Measurements from ENCODE around the gene AGPAT4. TPM values are rescaled to one million over a fixed set of nuclear protein-coding genes. Genes with fewer than 3 reads are reported as not detected.
"Not testable (repeated sequence)": the region's sequence is repeated elsewhere in the genome, so short reads cannot be mapped to it uniquely, and the experiment has no call there.

Gene AGPAT4
- total RNA-seq, 1 experiment from 2014 or later = 10.1 TPM

DNA sequence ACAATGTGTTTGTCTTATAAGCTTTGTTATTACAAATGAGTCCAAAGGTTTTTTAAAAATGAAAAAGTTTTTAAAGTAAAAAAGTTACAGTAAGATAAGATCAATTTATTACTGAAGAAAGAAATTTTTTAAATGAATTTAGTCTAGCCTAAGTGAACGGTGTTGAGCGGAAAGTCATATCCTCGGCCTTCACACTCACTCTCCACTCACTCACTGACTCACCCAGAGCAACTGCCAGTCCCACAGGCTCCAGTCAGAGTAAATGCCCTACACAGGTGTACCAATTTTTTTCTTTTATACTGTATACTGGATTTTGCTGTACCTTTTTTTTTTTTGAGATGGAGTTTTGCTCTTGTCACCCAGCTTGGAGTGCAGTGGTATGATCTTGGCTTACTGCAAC lies 42.7 kb upstream of the AGPAT4 start:
- TF ChIP-seq EZH2 (IDR thresholded peaks at IDR 0.05; ENCODE audit: borderline replicate concordance, low read depth, low read length, poor library complexity, severe bottlenecking) = no peak
- TF ChIP-seq, protein P1, sequence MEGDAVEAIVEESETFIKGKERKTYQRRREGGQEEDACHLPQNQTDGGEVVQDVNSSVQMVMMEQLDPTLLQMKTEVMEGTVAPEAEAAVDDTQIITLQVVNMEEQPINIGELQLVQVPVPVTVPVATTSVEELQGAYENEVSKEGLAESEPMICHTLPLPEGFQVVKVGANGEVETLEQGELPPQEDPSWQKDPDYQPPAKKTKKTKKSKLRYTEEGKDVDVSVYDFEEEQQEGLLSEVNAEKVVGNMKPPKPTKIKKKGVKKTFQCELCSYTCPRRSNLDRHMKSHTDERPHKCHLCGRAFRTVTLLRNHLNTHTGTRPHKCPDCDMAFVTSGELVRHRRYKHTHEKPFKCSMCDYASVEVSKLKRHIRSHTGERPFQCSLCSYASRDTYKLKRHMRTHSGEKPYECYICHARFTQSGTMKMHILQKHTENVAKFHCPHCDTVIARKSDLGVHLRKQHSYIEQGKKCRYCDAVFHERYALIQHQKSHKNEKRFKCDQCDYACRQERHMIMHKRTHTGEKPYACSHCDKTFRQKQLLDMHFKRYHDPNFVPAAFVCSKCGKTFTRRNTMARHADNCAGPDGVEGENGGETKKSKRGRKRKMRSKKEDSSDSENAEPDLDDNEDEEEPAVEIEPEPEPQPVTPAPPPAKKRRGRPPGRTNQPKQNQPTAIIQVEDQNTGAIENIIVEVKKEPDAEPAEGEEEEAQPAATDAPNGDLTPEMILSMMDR (conservative IDR thresholded peaks at IDR 0.05; ENCODE audit: low read depth, low read length) = no peak
- Histone ChIP-seq H3K4me1 (ENCODE audit: insufficient read depth, low read length, poor library complexity, severe bottlenecking) (no peaks in the 10 kb centered on the region), H3K27ac (ENCODE audit: low read depth, low read length, poor library complexity, severe bottlenecking) (no peak overlapping the region), H3K9me3 (ENCODE audit: low read depth, low read length, poor library complexity, severe bottlenecking) (no peaks in the 10 kb centered on the region), H3K27me3 (replicated peaks; ENCODE audit: insufficient read depth, low read depth, low read length, poor library complexity) (peaks cover 6% of the 10 kb centered on the region), H3K4me3 (ENCODE audit: low read depth, low read length, poor library complexity, severe bottlenecking) (no peak overlapping the region), H3K36me3 (ENCODE audit: insufficient read depth, low read length, poor library complexity, severe bottlenecking) (no peaks in the 10 kb centered on the region)
- intact Hi-C loops (cut with micrococcal nuclease; ENCODE audit: unreplicated experiment) = no loop called here
- no peak for DNase-seq (ENCODE audit: low spot score)
- POLR2A ChIA-PET (ENCODE audit: low non-redundant PET) = no interaction called here
- BruUV-seq (replicated peaks) = no TSS peak
- CTCF ChIA-PET = no interaction called here

DNA sequence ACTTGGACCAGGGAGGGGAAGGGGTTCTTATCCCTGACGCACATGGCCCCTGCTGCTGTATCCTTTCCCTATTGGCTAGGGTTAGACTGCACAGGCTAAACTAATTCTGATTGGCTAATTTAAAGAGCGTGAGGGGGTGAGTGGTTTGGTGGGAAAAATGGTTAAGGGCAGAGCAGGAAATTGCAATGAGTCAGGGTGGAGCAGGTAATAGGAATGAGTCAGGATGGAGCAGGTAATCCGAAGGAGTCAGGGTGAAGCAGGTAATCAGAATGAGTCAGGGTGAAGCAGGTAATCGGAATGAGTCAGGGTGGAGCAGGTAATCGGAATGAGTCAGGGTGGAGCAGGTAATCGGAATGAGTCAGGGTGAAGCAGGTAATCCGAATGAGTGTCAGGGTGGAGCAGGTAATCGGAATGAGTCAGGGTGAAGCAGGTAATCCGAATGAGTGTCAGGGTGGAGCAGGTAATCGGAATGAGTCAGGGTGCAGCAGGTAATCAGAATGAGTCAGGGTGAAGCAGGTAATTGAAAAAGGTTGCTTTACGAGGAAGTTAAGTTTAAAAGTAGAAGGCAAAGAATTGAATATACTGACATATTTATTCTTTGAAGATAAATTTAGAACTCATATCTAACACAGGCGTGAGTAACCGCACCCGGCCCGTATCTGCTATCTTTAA lies 41.5 kb upstream of the AGPAT4 start:
- H3K9me3 ChIP-seq (ENCODE audit: low read depth, low read length, poor library complexity, severe bottlenecking); CTCF ChIA-PET; POLR2A ChIA-PET (ENCODE audit: low non-redundant PET); BruUV-seq (replicated peaks); DNase-seq (ENCODE audit: low spot score); H3K4me1 ChIP-seq (ENCODE audit: insufficient read depth, low read length, poor library complexity, severe bottlenecking); H3K36me3 ChIP-seq (ENCODE audit: insufficient read depth, low read length, poor library complexity, severe bottlenecking); H3K27me3 ChIP-seq (replicated peaks; ENCODE audit: insufficient read depth, low read depth, low read length, poor library complexity); H3K27ac ChIP-seq (ENCODE audit: low read depth, low read length, poor library complexity, severe bottlenecking); intact Hi-C loops (cut with micrococcal nuclease; ENCODE audit: unreplicated experiment); H3K4me3 ChIP-seq (ENCODE audit: low read depth, low read length, poor library complexity, severe bottlenecking): not testable (repeated sequence)

DNA sequence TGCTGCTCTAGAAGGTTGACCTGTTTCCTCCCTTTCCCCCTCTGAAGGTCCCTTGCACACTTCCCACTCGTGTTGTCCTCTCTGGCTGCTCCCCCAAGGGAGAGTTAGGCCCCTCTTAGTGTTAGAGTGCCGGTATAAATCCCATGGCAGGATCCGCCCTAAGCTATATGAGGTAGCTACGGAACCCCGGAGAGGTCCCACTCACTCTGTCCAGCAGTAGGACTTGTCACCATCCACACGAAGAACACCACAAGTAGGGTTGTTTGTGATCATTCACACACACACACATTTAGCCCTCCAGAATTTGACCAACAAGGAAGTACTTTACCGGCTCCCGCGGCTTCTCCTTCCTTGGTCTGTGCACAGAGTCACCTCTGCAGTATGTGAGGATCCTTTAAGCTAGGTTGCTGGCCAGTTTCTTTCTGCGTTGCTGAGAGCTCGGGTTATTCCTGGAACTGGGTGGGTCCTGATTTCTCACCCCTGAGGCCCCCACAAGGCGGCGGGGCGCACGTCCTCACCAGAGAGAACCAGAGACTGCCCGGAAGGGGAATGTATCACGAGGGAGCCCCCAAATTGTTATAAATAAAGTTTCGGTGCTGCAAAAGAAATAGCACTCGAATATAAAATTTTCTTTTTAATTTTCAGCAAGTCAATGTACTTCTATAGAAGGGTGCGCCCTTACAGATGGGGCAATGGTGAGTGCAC lies 40.8 kb upstream of the AGPAT4 start:
- POLR2A ChIA-PET (ENCODE audit: low non-redundant PET); DNase-seq (ENCODE audit: low spot score); H3K27me3 ChIP-seq (replicated peaks; ENCODE audit: insufficient read depth, low read depth, low read length, poor library complexity); CTCF ChIA-PET; BruUV-seq (replicated peaks); H3K4me3 ChIP-seq (ENCODE audit: low read depth, low read length, poor library complexity, severe bottlenecking); intact Hi-C loops (cut with micrococcal nuclease; ENCODE audit: unreplicated experiment); H3K9me3 ChIP-seq (ENCODE audit: low read depth, low read length, poor library complexity, severe bottlenecking); H3K27ac ChIP-seq (ENCODE audit: low read depth, low read length, poor library complexity, severe bottlenecking); H3K36me3 ChIP-seq (ENCODE audit: insufficient read depth, low read length, poor library complexity, severe bottlenecking); H3K4me1 ChIP-seq (ENCODE audit: insufficient read depth, low read length, poor library complexity, severe bottlenecking): not testable (repeated sequence)

DNA sequence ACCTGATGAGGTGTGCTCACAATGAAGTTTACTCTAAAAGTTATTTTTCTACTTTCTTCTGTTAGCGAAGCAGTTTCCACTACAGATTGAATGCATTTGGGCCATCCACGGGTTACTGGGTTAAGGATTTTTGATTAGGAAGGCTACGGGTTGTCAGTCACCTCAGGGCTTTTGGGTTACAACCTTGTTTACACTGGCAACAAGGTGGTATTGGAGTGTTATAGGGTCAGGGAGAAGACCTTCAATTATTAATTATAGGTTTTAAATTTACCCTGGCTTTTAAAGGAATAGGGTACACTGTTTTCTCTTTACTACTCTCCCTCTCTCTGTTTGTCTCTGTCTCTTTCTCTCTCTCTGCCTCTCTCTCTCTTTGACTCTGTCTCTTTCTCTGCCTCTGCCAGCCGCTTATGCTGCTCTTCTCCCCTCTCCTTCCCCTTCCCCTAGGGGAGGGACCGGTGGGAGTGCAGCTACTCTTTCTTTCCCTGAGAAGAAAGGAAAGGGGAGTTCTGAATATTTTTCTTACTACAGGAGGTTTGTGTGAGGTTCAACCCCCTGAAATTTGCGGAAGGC lies 40.2 kb upstream of the AGPAT4 start:
- BruUV-seq (replicated peaks) = no TSS peak
- Histone ChIP-seq H3K4me3 (ENCODE audit: low read depth, low read length, poor library complexity, severe bottlenecking) (no peak overlapping the region), H3K4me1 (ENCODE audit: insufficient read depth, low read length, poor library complexity, severe bottlenecking) (no peaks in the 10 kb centered on the region), H3K27ac (ENCODE audit: low read depth, low read length, poor library complexity, severe bottlenecking) (no peak overlapping the region), H3K9me3 (ENCODE audit: low read depth, low read length, poor library complexity, severe bottlenecking) (no peaks in the 10 kb centered on the region), H3K27me3 (replicated peaks; ENCODE audit: insufficient read depth, low read depth, low read length, poor library complexity) (peaks cover 8% of the 10 kb centered on the region), H3K36me3 (ENCODE audit: insufficient read depth, low read length, poor library complexity, severe bottlenecking) (no peaks in the 10 kb centered on the region)
- intact Hi-C loops (cut with micrococcal nuclease; ENCODE audit: unreplicated experiment) = no loop called here
- CTCF ChIA-PET = no interaction called here
- POLR2A ChIA-PET (ENCODE audit: low non-redundant PET) = no interaction called here
- DNase-seq (ENCODE audit: low spot score) = no peak
- TF ChIP-seq, protein P1 (conservative IDR thresholded peaks at IDR 0.05; ENCODE audit: low read depth, low read length) = no peak
- no peak for TF ChIP-seq EZH2 (IDR thresholded peaks at IDR 0.05; ENCODE audit: borderline replicate concordance, low read depth, low read length, poor library complexity, severe bottlenecking)

DNA sequence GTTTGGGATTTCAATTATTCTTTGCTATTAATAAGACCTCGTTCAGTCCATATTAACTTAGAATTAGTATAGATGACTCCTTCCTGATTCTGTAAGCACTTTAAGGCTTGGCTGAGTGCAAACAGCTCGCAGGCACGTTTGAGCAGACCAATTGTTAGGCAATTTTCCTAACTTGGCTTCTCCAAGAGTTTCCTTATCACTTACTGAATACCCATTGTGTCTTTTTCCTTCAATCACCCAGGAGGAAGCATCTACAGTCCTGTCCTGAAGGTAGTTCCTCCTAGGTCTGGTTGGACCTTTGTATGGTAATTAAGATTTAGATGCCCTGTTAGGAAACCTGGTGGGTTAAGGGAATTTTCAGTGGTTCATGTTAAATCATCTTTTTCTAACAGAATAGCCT lies 39.6 kb upstream of the AGPAT4 start:
- POLR2A ChIA-PET (ENCODE audit: low non-redundant PET); DNase-seq (ENCODE audit: low spot score); CTCF ChIA-PET; H3K27ac ChIP-seq (ENCODE audit: low read depth, low read length, poor library complexity, severe bottlenecking); H3K36me3 ChIP-seq (ENCODE audit: insufficient read depth, low read length, poor library complexity, severe bottlenecking); H3K27me3 ChIP-seq (replicated peaks; ENCODE audit: insufficient read depth, low read depth, low read length, poor library complexity); BruUV-seq (replicated peaks); intact Hi-C loops (cut with micrococcal nuclease; ENCODE audit: unreplicated experiment); H3K9me3 ChIP-seq (ENCODE audit: low read depth, low read length, poor library complexity, severe bottlenecking); H3K4me3 ChIP-seq (ENCODE audit: low read depth, low read length, poor library complexity, severe bottlenecking); H3K4me1 ChIP-seq (ENCODE audit: insufficient read depth, low read length, poor library complexity, severe bottlenecking): not testable (repeated sequence)

DNA sequence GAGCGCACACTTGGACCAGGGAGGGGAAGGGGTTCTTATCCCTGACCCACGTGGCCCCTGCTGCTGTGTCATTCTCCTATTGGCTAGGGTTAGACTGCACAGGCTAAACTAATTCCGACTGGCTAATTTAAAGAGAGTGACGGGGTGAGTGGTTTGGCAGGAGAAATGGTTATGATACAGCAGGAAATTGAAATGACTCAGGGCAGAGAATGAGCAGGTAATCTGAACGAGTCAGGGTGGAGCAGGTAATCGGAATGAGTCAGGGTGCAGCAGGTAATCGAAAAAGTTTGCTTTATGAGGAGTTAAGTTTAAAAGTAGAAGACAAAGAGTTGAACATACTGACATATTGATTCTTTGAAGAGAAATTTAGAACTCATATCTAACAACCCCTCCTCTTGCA lies 35.9 kb upstream of the AGPAT4 start:
- DNase-seq (ENCODE audit: low spot score); POLR2A ChIA-PET (ENCODE audit: low non-redundant PET); CTCF ChIA-PET; H3K36me3 ChIP-seq (ENCODE audit: insufficient read depth, low read length, poor library complexity, severe bottlenecking); H3K9me3 ChIP-seq (ENCODE audit: low read depth, low read length, poor library complexity, severe bottlenecking); H3K27ac ChIP-seq (ENCODE audit: low read depth, low read length, poor library complexity, severe bottlenecking); BruUV-seq (replicated peaks); H3K4me3 ChIP-seq (ENCODE audit: low read depth, low read length, poor library complexity, severe bottlenecking); intact Hi-C loops (cut with micrococcal nuclease; ENCODE audit: unreplicated experiment); H3K27me3 ChIP-seq (replicated peaks; ENCODE audit: insufficient read depth, low read depth, low read length, poor library complexity); H3K4me1 ChIP-seq (ENCODE audit: insufficient read depth, low read length, poor library complexity, severe bottlenecking): not testable (repeated sequence)

Data from A673 (cell line).